GM18861 (cell line): ENCODE results near the gene POLR3GL.
"Not testable (repeated sequence)": the region's sequence is repeated elsewhere in the genome, so short reads cannot be mapped to it uniquely, and the experiment has no call there.

Source experiments
- ATAC-seq: cut with Tn5 transposase; IDR thresholded peaks from one replicate; pipeline ENCODE4 v1.9.1; 2021; ENCODE audit not compliant: unreplicated experiment

POLR3GL gene, protein sequence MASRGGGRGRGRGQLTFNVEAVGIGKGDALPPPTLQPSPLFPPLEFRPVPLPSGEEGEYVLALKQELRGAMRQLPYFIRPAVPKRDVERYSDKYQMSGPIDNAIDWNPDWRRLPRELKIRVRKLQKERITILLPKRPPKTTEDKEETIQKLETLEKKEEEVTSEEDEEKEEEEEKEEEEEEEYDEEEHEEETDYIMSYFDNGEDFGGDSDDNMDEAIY

DNA sequence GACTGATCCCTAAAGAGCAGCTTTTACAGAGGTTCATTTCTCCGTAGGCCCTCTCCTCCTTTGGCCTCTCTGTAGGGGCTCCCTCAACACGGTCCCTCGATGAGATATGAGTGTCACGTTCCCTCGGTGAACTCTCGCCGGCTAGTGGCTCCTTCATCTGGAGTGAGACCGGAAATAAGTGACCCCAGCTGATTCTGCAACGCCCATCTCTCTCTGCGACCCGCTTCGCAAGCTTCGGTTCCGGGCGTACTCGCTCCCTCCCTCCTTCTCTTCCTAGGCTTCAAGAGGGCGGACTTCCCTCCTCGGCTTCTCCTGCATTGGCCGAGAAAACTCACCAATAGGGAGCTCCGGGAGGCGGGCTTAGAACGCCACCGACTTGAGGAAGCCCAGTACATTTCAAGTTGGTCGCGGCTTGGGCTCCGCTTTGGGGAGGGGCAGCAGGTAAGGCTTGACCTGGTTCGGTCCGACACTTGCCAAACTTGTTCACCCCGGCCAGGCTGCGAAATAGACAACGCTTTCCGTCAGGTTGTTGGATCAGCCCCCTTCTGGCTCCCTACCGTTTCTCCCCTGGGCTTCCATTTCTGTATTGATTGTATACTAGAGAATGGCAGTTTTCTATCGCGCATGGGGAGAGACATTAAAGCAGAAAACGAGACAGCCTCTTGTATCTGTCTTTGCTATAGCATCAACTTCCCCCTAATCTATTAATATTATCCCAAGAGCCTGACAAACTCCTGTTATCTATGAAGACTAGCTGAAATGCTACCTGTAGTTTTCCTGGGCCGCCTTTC lies at the start of gene POLR3GL, which contains the start of gene ANKRD34A:
POLR3GL (plus strand) TSS at position 363 of the 791 bp plus-strand sequence. CDS start 10,176 bp downstream, outside the sequence.
ANKRD34A (minus strand) TSS at position 248 of the 791 bp plus-strand sequence. CDS start 2,816 bp downstream, outside the sequence.
- ATAC-seq, result peak; percentile 81

DNA sequence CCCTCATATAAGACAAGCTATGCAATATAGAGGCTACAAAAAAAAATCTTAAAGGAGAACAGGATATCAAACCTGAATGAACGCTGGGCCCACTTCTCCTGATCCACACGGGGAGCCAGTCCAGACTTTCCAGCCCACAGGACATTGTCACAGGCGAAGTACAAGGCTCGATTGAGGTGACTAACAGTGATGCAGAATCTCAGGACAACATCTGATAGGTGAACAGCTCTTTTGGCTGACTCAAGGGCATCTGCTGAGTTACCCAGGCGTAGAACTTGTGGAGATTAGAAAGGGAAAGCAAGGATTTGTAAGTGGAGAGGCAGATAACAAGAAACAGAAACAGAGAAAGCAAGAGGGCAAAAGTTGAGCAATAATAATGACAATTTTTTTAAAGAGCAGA lies 47.7 kb upstream of the POLR3GL start:
- ATAC-seq, result no peak

DNA sequence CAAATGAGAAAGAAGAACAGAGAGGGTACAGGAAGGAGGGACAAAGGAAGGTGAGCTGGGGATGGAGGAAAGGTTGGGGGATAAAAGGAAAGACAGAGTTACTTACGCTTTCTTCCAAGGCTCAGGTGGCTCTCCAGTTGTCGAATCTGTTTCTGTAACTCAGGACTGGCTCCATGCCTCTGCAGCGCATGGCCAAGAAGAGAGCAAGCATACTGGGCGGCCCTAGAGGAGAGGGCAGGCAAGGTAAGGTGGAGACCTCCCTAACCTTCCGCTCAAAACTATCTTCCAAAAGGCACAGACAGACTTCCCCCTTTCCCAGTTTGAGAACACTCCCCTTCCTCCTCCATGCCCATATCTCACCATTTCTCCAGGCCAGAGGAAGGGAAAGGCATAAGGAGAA lies 46.9 kb upstream of the POLR3GL start:
- no peak for ATAC-seq

DNA sequence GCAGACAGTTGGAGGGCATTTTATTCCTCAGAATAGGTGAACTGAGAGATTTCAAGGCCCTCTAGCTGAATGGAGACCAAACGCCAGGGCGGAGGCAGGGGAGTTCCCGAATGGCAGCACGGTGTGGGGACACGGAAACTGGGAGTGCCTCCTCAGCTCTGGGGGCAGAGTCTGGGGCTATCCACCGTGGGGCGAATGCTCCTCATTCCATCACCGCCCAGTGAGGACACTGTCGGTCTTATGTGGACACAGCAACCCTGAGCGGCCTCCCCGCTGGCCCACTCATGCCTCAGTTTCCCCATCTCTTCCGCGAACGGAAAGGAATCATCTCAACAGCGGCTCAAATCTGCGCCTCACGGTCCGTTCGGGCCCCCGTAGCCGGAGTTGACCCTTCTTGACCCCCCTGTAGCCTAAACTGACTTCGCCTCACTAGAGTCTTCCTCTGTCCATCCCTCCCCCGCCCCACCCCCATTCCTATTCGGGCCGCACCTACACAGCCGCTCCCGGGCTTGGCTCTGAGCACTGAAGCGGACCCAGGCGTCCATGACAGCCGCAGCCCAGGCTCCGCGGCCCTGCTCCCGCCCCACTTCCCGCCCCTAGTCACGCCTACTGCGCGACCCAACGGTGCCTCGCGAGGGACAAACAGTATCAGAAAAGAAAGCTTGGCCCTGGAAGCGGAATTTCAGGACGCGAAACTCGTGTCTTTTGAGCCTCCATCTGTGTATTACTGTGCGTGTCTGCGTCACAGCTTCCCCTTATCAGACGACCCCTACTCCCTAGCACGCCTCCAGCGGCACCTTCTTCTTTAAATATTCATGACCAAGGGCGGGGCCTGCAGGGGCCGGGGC lies 46.1 kb upstream of the POLR3GL start, which contains the start of gene PEX11B:
PEX11B (minus strand) TSS at position 574 of the 848 bp plus-strand sequence; CDS start at position 545, 29 bp downstream.
- peak; percentile 72 for ATAC-seq

DNA sequence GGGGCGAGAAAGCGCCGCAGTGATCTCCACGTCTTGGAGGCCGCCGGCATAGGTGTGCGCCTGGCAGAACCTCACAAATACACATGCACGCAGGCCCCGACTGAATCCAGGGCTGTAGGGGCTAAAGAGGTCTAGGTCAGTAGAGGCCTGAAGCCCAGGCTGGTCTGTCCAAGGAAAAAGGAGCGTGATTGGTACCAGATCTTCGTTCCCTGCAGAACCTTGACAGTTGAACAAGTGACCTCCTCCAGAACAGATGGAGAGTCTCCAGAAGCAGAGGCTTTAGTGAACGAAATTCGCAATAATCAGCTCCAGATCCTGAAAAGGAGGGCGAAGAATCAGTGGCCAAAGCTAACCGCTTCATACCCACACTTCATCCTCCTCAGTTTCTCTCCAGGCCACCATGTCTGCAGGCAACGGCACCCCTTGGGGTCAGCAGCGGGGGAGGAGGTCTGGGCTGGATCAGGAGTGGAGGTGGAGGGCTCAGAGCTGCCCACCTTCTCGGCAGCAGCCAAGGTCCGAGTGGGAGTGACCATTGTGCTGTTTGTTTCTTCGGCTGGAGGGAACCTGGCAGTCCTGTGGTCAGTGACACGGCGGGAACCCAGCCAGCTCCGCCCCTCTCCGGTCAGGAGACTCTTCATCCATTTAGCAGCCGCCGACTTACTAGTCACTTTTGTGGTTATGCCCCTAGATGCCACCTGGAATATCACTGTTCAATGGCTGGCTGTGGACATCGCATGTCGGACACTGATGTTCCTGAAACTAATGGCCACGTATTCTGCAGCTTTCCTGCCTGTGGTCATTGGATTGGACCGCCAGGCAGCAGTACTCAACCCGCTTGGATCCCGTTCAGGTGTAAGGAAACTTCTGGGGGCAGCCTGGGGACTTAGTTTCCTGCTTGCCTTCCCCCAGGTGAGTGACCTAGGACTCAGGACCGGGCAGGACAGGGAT lies 45.2 kb upstream of the POLR3GL start:
- ATAC-seq, result peak; percentile 18

DNA sequence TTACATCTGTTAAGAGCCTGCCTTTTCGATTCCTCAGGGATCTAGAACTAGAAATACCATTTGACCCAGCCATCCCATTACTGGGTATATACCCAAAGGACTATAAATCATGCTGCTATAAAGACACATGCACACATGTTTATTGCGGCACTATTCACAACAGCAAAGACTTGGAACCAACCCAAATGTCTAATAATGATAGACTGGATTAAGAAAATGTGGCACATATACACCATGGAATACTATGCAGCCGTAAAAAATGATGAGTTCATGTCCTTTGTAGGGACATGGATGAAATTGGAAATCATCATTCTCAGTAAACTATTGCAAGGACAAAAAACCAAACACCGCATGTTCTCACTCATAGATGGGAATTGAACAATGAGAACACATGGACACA lies 44.2 kb upstream of the POLR3GL start:
- ATAC-seq, result not testable (repeated sequence)

DNA sequence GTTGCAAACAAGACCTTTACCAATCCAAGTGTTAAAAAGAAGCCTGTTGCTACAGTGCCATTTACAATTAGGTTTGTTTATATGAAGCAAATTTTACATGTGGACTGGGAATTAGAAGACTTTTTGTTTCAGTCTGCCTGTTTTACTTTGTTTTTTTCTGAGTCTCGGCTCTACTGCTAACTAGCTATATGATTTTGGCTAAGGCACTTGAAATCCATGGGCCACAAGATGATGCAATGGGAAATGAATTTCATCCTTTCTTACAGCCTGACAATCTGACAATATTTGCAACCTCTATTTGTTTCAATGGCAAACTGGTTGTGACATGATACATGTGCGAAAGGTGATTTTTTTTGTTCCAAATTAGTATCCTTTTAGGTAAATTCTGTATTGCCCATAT lies 42.2 kb upstream of the POLR3GL start:
- no peak for ATAC-seq

DNA sequence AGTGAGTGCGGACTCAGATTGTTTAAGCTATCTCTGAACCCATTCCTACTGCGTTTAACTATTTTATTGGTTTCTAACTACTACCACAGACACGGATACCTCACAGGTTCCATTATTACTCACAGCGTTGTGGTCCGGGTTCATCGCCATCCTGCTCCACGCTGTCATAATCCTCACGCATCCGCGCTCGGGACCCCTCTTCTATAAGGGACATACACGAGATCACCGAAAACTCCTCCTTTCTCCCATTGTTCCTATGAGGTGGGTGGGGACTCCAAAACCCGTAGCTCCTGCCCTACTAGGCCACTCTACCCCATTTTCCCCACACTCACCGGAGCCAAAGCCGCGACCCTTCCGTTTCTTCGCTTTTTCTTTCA lies 37.8 kb upstream of the POLR3GL start:
- ATAC-seq, result no peak

DNA sequence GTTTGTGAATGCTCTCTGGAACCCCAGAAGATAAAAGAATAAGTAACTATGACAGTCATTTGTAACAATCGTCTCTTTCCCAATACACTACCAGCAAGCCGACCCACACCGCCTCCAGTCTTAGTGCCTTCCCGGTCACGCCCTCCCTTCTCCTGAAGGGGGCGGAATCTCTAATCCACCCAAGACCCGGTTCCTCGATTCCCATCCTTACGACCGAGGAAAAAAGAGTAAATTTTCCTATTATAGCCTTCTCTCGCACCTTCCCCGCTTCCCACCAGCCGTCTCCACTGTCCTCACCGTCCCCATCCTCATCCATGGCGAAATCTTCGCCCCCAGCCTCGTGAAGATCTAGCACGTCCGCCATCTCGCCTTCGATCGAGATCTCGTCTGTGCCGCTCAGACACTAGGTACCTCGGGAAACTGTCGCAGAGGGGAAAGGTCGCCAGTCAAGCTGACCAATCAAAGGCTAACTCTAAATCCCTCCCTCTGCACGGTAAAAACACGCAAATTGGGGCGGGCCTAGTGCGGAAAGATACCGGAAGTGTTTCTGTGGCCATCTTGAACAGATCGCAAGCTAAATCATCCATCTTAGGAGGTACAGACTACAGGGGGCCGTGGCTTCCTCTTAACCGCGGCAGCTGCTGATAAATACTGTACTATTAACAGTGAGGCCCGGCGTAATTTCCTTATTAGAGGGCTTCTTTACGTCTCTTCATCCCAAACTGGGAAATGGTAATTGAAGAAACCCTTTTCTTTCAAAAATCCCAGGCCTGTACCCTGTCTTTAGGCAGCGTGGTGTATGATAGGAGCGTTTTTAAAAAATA lies 37.2 kb upstream of the POLR3GL start, which contains the start of gene RBM8A:
RBM8A (minus strand) TSS at position 422 of the 824 bp plus-strand sequence; CDS start at position 364, 58 bp downstream.
- ATAC-seq, result peak; percentile 95

DNA sequence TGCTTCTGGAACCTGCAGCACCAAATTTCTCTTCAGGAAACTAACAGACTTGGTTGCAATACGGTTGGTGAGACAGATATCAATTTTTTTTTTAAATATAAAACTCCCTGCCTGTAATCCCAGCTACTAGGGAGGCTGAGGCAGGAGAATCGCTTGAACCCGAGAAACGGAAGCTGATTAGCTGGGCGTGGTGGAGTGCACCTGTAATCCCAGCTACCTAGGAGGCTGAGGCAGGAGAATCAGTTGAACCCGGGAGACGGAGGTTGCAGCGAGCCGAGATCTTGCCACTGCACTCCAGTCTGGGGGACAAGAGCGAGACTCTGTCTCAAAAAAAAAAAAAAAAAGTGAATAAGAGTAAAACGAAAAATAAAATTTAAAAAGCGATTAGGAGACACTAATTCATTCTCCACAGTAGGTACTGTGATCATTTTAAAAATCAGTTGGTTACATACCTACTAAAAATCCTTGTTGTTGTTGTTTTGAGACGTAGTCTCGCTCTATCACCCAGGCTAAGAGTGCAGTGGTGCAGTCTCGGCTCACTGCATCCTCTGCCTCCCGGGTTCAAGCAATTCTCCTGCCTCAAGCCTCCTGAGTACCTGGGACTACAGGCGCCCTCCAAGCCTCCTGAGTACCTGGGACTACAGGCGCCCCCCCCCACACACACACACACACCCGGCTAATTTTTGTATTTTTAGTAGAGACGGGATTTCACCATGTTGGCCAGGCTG lies 36.4 kb upstream of the POLR3GL start:
- no peak for ATAC-seq

DNA sequence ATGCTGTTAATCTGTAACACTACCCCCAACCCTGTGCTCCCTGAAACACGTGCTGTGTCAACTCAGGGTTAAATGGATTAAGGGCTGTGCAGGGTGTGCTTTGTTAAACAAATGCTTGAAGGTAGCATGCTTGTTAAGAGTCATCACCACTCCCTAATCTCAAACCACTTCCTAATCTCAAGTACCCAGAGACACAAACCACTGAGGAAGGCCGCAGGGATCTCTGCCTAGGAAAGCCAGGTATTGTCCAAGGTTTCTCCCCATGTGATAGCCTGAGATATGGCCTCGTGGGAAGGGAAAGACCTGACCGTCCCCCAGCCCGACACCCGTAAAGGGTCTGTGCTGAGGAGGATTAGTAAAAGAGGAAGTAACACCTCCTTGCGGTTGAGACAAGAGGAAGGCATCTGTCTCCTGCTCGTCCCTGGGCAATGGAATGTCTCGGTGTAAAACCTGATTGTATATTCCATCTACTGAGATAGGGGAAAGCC lies 31.9 kb upstream of the POLR3GL start:
- not testable (repeated sequence) for ATAC-seq

DNA sequence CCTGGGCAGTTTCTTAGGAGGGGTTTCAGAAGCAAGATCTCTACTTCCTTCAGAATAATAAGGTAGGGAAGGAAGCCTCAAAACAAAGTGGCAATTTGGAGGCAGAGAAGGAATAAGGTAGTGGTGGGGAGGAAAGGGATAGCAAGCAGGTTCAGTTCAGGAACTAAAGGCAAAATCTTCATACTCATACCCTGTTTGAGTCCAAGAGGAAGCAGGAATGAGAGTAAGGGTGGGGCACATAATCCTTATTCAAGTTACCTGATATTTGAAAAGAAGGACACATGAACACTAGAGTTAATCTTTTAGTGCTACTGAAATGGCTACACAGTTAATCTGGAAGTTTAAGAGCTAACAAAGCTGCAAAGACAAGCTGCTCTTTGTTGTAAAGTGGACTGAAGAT lies 28.8 kb upstream of the POLR3GL start:
- no peak for ATAC-seq

DNA sequence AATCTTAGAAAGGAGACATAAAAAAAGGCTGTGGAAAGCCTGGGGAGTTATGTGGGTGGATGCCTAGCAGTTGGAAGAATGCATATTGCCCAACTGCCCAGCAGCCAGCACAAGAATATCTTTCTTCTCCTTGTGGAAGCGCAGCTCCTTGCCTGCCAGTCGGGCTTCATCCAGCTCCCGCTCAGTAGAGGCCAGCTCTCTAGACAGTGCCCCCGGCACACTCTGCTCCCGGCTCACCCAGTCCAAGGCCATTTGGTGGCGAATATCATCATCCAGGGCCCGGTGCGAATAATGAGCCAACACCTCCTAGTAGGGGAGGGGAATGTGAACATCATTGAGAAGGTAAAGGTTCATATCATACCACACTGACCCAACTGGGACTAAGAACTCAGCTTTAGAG lies 28.2 kb upstream of the POLR3GL start:
- no peak for ATAC-seq

DNA sequence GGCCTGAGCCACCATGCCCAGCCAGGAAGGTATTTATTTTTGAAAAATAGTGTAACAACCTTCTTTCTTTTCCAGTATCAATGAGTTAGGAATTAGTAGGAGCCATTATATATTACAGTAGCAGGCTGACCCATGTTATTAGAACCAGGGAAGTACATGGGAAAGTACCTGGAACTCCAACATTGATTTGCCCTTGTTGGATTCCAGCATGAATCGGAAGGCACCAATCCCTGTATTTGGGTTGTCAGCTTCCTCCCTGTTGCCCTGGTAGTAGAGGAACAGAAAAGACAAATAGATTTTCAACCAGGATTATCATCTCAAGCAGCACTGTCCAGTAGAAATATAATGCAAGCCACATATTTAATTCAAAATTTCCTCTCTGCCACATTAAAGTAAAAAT lies 27.1 kb upstream of the POLR3GL start:
- no peak for ATAC-seq

DNA sequence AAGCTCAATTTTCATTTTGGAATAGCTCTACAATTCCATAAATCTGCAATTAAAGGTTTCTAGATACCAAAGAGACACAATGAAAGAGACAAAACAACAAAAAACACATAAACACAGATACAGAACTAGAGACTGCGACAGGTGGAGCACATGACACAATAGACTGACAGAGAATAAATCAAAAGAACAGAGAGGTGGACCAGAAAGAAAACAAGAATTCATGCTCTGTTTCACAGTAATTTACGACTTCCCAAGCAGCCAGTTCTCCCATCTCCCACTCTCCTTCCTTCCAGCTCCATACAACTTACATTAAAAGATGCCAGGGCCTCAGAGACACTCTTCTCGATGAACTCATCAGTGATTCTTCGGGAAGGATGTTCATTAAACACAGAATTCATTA lies 22.1 kb upstream of the POLR3GL start:
- ATAC-seq, result no peak

DNA sequence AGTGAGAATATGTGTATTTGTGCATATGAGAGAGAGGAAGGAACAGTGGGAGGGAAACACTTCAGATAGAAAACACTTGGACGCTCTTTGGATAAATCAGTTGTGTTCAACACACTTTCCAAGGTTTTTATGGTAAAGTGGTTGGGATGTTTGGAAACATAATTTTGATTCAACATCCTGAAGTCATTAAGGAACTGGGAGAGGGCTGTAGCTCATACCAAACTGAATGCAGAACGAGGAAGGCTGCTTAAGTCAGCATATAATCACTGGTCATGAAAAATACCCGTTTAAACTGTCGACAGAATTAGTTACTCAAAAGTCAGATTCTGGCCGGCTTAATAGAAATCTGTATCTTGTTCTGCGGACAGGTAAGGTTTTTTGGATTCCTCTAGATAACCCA lies 21.6 kb upstream of the POLR3GL start:
- ATAC-seq, result no peak

DNA sequence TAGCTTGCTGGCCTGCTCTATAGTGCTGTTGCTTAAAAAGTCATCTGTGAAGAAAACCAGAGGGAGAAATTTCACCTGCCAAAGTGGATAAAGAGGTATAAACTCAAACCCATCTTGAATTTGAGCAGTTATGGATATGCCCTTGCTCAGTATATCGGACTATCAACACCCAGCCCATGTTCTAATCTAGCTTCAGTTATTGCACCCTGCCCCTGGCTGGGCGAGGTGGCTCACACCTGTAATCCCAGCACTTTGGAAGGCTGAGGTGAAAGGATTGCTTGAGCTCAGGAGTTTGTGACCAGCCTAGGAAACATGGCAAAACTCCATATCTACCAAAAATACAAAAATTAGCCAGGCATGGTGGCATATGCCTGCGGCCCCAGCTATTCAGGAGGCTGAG lies 20.0 kb upstream of the POLR3GL start:
- ATAC-seq, result no peak

DNA sequence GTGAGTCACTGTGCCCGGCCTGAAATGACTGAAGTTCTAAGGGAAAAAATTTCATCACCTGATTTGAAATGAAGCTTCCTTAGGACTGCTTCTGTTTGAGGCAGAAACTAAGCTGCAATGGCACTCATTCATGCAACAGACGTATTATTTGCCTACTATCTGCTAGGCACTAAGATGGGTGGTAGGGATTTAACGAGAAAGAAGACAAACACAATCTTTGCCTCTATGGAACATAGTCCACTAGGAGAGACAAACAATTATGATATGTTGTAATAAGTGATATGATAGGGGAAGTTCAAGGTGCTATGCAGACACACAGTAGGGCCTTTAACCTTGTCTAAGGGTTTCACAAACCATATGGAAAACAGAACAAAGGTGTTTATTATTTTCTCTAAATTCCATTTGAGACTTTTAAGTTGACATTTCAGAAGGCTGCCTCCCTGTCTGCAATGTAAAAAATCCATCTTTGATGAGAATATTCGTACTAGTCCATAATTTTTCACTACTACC lies 18.0 kb upstream of the POLR3GL start:
- ATAC-seq, result no peak
